HG02798 (cell line): ENCODE data around the gene FBLN2.

Source experiments
- ATAC-seq: cut with Tn5 transposase; IDR thresholded peaks from one replicate; pipeline ENCODE4 v1.9.1; 2021; ENCODE audit warnings: mild to moderate bottlenecking; ENCODE audit not compliant: unreplicated experiment, poor library complexity

Gene FBLN2

GRCh38 chr3:13529196-13530112, 19.5 kb upstream of the FBLN2 start:
- ATAC-seq: no peak

GRCh38 chr3:13530241-13531009, 18.5 kb upstream of the FBLN2 start:
- ATAC-seq: no peak

GRCh38 chr3:13532085-13532484, 16.8 kb upstream of the FBLN2 start:
- ATAC-seq: no peak

DNA sequence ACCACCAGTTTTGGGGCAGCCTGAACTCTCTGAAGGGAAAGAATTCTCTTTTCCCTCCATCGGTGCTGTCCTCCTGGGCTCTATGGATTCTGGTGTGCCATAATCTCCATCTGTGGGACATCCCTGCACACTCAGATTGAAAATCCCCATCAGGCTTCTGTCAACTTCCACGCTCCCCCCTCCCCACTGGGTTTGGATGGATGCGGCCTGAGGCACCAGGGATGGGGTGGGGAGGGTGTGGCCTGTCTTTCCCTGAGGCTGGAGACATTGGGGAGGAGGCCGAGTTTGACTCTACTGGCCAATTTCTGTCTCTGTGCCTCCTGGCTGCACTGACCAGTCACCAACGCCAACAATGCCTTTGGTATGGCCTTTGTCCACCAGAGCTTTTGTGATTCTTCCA, 16.3 kb upstream of the FBLN2 start:
- ATAC-seq: no peak

GRCh38 chr3:13533885-13534301, 15.0 kb upstream of the FBLN2 start:
- no peak for ATAC-seq

GRCh38 chr3:13535526-13535875, 13.4 kb upstream of the FBLN2 start:
- no peak for ATAC-seq

GRCh38 chr3:13535905-13536304, 13.0 kb upstream of the FBLN2 start:
- no peak for ATAC-seq

- ATAC-seq: no peak
Measured at GRCh38 chr3:13536432-13536831, 12.5 kb upstream of the FBLN2 start.

- ATAC-seq: no peak
Measured at GRCh38 chr3:13536832-13537231, 12.1 kb upstream of the FBLN2 start.

GRCh38 chr3:13537244-13537908, 11.5 kb upstream of the FBLN2 start:
- ATAC-seq: no peak

- no peak for ATAC-seq
Measured at GRCh38 chr3:13537909-13538296, 11.0 kb upstream of the FBLN2 start.

DNA sequence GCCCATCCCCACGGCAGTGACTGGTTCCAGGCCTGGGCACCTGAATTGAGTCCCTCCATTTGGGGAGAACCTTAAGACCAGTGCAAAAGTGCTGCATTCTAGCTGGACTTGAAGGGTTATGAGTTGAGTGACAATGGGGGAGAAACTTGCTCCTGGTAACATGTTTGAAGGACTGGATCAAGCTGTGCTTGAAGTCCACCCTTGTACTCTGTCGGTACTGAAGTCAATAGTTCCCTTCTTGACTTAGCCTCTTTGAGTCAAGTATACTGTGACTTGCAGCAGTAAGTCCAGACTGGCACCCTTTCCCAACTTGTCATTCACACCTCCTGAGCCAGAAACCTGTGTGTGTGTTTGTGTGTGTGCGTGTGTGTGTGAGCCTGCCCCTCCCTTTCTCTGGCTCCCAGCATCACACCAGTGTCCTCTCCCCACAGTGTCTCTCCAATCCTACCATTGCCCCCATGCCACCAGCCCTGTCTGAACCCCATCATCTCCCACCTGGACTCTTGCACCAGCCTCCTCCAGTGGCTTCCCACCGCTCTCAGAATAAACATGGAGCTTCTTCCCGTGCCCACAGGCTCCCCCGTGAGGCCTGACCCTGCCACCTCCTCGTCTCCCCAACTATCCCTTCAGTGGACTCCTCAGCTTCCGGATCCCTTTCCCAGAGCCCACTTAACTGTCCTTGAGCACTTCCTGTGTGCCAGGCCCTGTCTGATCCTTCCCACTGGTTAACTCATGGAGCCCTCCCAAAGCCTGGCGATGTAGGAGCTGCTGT, 10.2 kb upstream of the FBLN2 start:
- no peak for ATAC-seq

- ATAC-seq: no peak
Measured at GRCh38 chr3:13539292-13539638, 9.7 kb upstream of the FBLN2 start.

GRCh38 chr3:13539671-13540070, 9.3 kb upstream of the FBLN2 start:
- no peak for ATAC-seq

DNA sequence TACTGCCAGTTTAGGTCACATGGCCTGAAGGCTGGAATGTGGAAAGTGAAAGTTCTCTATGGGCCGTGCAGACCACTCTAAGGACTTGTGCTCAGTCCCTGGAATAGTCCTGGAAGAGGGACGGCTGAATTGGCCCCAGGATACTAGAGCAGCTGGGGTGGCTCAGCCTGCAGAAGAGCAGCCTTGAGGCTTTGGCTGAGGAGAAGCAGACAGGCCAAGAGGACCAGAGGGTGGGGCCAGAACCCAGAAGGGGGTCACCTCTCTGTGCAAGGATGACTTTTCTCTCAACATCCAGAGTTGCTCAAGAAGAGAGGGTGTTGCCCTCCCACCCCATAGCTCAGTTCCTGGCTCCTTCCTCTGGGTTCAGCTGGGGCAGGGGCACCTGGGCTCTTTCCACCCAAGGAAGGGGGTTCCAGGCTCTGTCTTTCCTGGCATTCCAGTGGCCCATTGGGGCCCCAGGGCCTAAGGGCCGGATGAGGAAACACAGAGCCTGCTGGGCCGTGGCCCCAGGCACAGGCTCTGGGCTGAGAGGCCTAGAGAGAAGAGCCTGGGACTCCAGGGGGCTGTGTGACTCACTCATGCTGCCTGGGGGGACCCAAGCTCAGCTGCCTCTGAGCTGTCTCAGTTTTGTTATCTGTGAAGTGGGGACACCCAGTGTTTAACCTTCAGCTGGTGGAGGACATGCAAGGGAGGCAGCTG, 8.5 kb upstream of the FBLN2 start:
- ATAC-seq: no peak

GRCh38 chr3:13541691-13542090, 7.2 kb upstream of the FBLN2 start:
- ATAC-seq: no peak

GRCh38 chr3:13542142-13542541, 6.8 kb upstream of the FBLN2 start:
- no peak for ATAC-seq

DNA sequence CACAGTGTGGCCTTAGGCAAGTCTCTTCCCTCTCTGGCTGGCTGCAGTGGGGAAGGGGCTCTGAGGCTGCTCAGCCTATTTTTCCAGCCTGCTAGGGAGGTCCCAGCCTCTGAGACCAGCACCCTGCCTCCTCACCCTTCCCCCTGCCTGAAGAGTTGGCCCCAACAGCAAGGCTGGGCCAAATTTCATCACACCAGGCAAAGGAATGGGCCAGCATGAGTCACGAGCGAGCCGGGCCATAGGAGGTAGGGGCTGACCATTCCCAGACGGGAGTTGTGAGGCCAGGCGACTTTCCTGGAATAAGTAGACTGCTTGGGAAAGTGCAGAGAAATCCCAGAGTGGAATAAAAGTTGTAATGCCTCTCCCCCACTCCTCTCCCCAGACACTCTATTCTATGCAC, 5.7 kb upstream of the FBLN2 start:
- no peak for ATAC-seq

GRCh38 chr3:13544293-13544831, 4.6 kb upstream of the FBLN2 start:
- ATAC-seq: no peak
